Measurements from ENCODE around the gene MR1.

The MR1 gene

GRCh38 chr1:181014477-181015250, 19.1 kb upstream of the MR1 start:
- H3K4me1 ChIP-seq (ENCODE audit: control insufficient read depth, insufficient read depth, low read length), result peaks cover 32% of the 10 kb centered on the region
- H3K4me3 ChIP-seq (ENCODE audit: low read length), result no peak overlapping the region
- DNase-seq (ENCODE audit: low read depth), result no peak
- H3K9ac ChIP-seq (ENCODE audit: low read length), result no peak overlapping the region
- no peaks in the 10 kb centered on the region for H3K27me3 ChIP-seq (replicated peaks; ENCODE audit: control insufficient read depth, insufficient read depth, low read length)
- H3K36me3 ChIP-seq (ENCODE audit: control insufficient read depth, insufficient read depth, low read length, severe bottlenecking), result peaks cover 4% of the 10 kb centered on the region
- H3K9me3 ChIP-seq (ENCODE audit: control insufficient read depth, low read length), result no peaks in the 10 kb centered on the region

GRCh38 chr1:181015251-181015615, 18.6 kb upstream of the MR1 start:
- peaks cover 4% of the 10 kb centered on the region for H3K36me3 ChIP-seq (ENCODE audit: control insufficient read depth, insufficient read depth, low read length, severe bottlenecking)
- no peak overlapping the region for H3K4me3 ChIP-seq (ENCODE audit: low read length)
- no peak overlapping the region for H3K9ac ChIP-seq (ENCODE audit: low read length)
- H3K27me3 ChIP-seq (replicated peaks; ENCODE audit: control insufficient read depth, insufficient read depth, low read length), result no peaks in the 10 kb centered on the region
- H3K4me1 ChIP-seq (ENCODE audit: control insufficient read depth, insufficient read depth, low read length), result peaks cover 26% of the 10 kb centered on the region
- no peaks in the 10 kb centered on the region for H3K9me3 ChIP-seq (ENCODE audit: control insufficient read depth, low read length)
- peak; percentile 22 for DNase-seq (ENCODE audit: low read depth)

- Histone ChIP-seq H3K27me3 (replicated peaks; ENCODE audit: control insufficient read depth, insufficient read depth, low read length) (no peaks in the 10 kb centered on the region), H3K9ac (ENCODE audit: low read length) (no peak overlapping the region), H3K4me1 (ENCODE audit: control insufficient read depth, insufficient read depth, low read length) (peaks cover 22% of the 10 kb centered on the region), H3K36me3 (ENCODE audit: control insufficient read depth, insufficient read depth, low read length, severe bottlenecking) (peaks cover 4% of the 10 kb centered on the region), H3K9me3 (ENCODE audit: control insufficient read depth, low read length) (no peaks in the 10 kb centered on the region), H3K4me3 (ENCODE audit: low read length) (no peak overlapping the region)
- DNase-seq (ENCODE audit: low read depth), result no peak
These were observed 17.2 kb upstream of the MR1 start for GRCh38 chr1:181016563-181016962.

DNA sequence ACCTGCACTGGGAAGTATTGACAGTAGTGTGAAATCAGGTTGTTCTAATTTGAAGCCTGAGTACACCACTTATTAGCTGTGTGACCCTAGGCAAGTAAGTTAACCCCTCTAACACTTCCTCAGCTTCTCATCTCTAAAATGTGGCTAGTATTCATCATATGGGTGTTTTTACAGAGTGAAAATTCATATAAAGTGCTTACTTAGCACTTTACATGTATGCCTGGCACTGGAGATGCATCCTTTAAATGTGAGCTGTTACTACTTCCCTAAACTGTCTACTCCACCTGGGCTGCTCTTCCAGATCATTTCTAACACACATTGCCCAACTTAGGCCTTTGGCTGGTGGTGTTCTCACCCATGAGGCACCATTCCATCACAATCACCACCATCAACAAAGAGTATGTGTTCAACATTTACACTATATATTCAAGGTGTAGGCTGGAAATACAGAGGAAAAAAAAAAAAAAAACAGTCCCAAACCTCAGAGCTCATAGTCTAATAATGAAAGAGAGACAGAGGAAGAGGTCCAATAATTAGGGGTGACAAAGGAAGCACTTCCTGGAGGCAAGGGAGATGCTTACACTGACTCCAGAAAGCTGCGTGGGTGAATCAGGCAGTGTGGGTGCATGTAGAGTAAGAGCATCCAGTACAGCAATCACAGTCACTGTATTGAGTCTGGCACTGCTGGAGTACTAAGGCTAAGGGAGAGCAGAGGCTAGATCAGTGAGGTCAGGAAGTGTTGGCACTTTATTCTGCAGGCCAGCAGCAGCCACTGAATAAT, 14.7 kb upstream of the MR1 start:
- Histone ChIP-seq H3K4me1 (ENCODE audit: control insufficient read depth, insufficient read depth, low read length) (peaks cover 9% of the 10 kb centered on the region), H3K4me3 (ENCODE audit: low read length) (no peak overlapping the region), H3K9ac (ENCODE audit: low read length) (no peak overlapping the region), H3K27me3 (replicated peaks; ENCODE audit: control insufficient read depth, insufficient read depth, low read length) (no peaks in the 10 kb centered on the region), H3K36me3 (ENCODE audit: control insufficient read depth, insufficient read depth, low read length, severe bottlenecking) (peaks cover 4% of the 10 kb centered on the region), H3K9me3 (ENCODE audit: control insufficient read depth, low read length) (no peaks in the 10 kb centered on the region)
- DNase-seq (ENCODE audit: low read depth), result no peak

- no peaks in the 10 kb centered on the region for H3K27me3 ChIP-seq (replicated peaks; ENCODE audit: control insufficient read depth, insufficient read depth, low read length)
- DNase-seq (ENCODE audit: low read depth), result no peak
- H3K4me1 ChIP-seq (ENCODE audit: control insufficient read depth, insufficient read depth, low read length), result peaks cover 9% of the 10 kb centered on the region
- peak overlapping the region; percentile 89 for H3K9ac ChIP-seq (ENCODE audit: low read length)
- peak overlapping the region; percentile 95 for H3K4me3 ChIP-seq (ENCODE audit: low read length)
- H3K36me3 ChIP-seq (ENCODE audit: control insufficient read depth, insufficient read depth, low read length, severe bottlenecking), result peaks cover 4% of the 10 kb centered on the region
- no peaks in the 10 kb centered on the region for H3K9me3 ChIP-seq (ENCODE audit: control insufficient read depth, low read length)
These were observed 12.6 kb upstream of the MR1 start for GRCh38 chr1:181021159-181021558.

- Histone ChIP-seq H3K4me3 (ENCODE audit: low read length) (peak overlapping the region; percentile 95), H3K9ac (ENCODE audit: low read length) (peak overlapping the region; percentile 89), H3K4me1 (ENCODE audit: control insufficient read depth, insufficient read depth, low read length) (peaks cover 9% of the 10 kb centered on the region), H3K27me3 (replicated peaks; ENCODE audit: control insufficient read depth, insufficient read depth, low read length) (no peaks in the 10 kb centered on the region), H3K36me3 (ENCODE audit: control insufficient read depth, insufficient read depth, low read length, severe bottlenecking) (peaks cover 4% of the 10 kb centered on the region), H3K9me3 (ENCODE audit: control insufficient read depth, low read length) (no peaks in the 10 kb centered on the region)
- peak; percentile 89 for DNase-seq (ENCODE audit: low read depth)
These were observed 11.9 kb upstream of the MR1 start for GRCh38 chr1:181021811-181022434.

GRCh38 chr1:181023265-181024057, 10.3 kb upstream of the MR1 start:
- no peak for DNase-seq (ENCODE audit: low read depth)
- H3K4me3 ChIP-seq (ENCODE audit: low read length), result peak overlapping the region; percentile 78
- H3K4me1 ChIP-seq (ENCODE audit: control insufficient read depth, insufficient read depth, low read length), result peaks cover 9% of the 10 kb centered on the region

DNA sequence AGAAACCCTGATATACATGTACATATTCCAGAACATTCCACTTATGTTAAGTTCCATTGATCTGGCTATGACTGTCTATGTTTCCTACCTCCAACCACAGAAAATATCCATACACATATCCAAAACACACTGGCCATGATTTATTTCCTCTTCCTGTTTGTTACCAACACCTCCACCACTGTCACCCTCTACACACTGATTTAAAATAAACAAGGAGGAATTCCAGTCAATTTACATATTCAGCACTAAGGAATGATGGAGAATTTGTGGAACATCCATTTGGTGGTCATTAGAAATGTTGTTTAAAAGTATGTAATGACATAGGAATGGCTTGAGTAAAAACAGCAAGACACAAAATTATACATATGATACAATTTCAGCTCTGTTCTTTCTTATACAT, 5.6 kb upstream of the MR1 start:
- Histone ChIP-seq H3K4me3 (ENCODE audit: low read length) (no peak overlapping the region), H3K4me1 (ENCODE audit: control insufficient read depth, insufficient read depth, low read length) (peaks cover 12% of the 10 kb centered on the region), H3K36me3 (ENCODE audit: control insufficient read depth, insufficient read depth, low read length, severe bottlenecking) (no peaks in the 10 kb centered on the region), H3K9ac (ENCODE audit: low read length) (no peak overlapping the region), H3K27me3 (replicated peaks; ENCODE audit: control insufficient read depth, insufficient read depth, low read length) (no peaks in the 10 kb centered on the region), H3K9me3 (ENCODE audit: control insufficient read depth, low read length) (no peaks in the 10 kb centered on the region)
- DNase-seq (ENCODE audit: low read depth), result peak; percentile 41

More at GRCh38 chr1:181023265-181024057, 10.3 kb upstream of the MR1 start:
- no peaks in the 10 kb centered on the region for H3K36me3 ChIP-seq (ENCODE audit: control insufficient read depth, insufficient read depth, low read length, severe bottlenecking)
- peak overlapping the region; percentile 82 for H3K9ac ChIP-seq (ENCODE audit: low read length)
- no peaks in the 10 kb centered on the region for H3K9me3 ChIP-seq (ENCODE audit: control insufficient read depth, low read length)
- no peaks in the 10 kb centered on the region for H3K27me3 ChIP-seq (replicated peaks; ENCODE audit: control insufficient read depth, insufficient read depth, low read length)

- Histone ChIP-seq H3K27me3 (replicated peaks; ENCODE audit: control insufficient read depth, insufficient read depth, low read length) (no peaks in the 10 kb centered on the region), H3K4me3 (ENCODE audit: low read length) (no peak overlapping the region), H3K9ac (ENCODE audit: low read length) (no peak overlapping the region), H3K9me3 (ENCODE audit: control insufficient read depth, low read length) (no peaks in the 10 kb centered on the region), H3K4me1 (ENCODE audit: control insufficient read depth, insufficient read depth, low read length) (peaks cover 16% of the 10 kb centered on the region), H3K36me3 (ENCODE audit: control insufficient read depth, insufficient read depth, low read length, severe bottlenecking) (no peaks in the 10 kb centered on the region)
- no peak for DNase-seq (ENCODE audit: low read depth)
These were observed 5.2 kb upstream of the MR1 start for GRCh38 chr1:181028615-181029014.

GRCh38 chr1:181032535-181032934, 1.2 kb upstream of the MR1 start:
- no peak overlapping the region for H3K4me3 ChIP-seq (ENCODE audit: low read length)
- no peak for DNase-seq (ENCODE audit: low read depth)
- H3K9ac ChIP-seq (ENCODE audit: low read length), result peak overlapping the region; percentile 87
- no peaks in the 10 kb centered on the region for H3K9me3 ChIP-seq (ENCODE audit: control insufficient read depth, low read length)
- no peaks in the 10 kb centered on the region for H3K36me3 ChIP-seq (ENCODE audit: control insufficient read depth, insufficient read depth, low read length, severe bottlenecking)
- no peaks in the 10 kb centered on the region for H3K27me3 ChIP-seq (replicated peaks; ENCODE audit: control insufficient read depth, insufficient read depth, low read length)
- H3K4me1 ChIP-seq (ENCODE audit: control insufficient read depth, insufficient read depth, low read length), result peaks cover 23% of the 10 kb centered on the region

All from adipocyte (in vitro differentiated cells).